Activated naive CD8-positive, alpha-beta T cell treated with anti-CD3 and anti-CD28 coated beads for 36 hours (primary cell): ENCODE data around the gene ALDOA. TPM values are rescaled to one million over a fixed set of nuclear protein-coding genes. Genes with fewer than 3 reads are reported as not detected.
"Not testable (repeated sequence)": the region's sequence is repeated elsewhere in the genome, so short reads cannot be mapped to it uniquely, and the experiment has no call there.

Experiments used
- DNase-seq: peaks from one replicate; pipeline ENCODE4 v3.0.0; 2021
- H3K27ac Mint-ChIP-seq: one replicate; pipeline ENCODE4 v1.8.0; 2022; ENCODE audit warnings: mild to moderate bottlenecking, moderate library complexity, mixed read lengths
- H3K27me3 Mint-ChIP-seq: one replicate; pipeline ENCODE4 v1.8.0; 2022; ENCODE audit warnings: mild to moderate bottlenecking, mixed read lengths
- H3K36me3 Mint-ChIP-seq: one replicate; pipeline ENCODE4 v1.8.0; 2021; ENCODE audit warnings: mild to moderate bottlenecking, mixed read lengths
- H3K4me1 Mint-ChIP-seq: one replicate; pipeline ENCODE4 v1.8.0; 2021; ENCODE audit warnings: mixed read lengths
- H3K4me3 Mint-ChIP-seq: one replicate; pipeline ENCODE4 v1.8.0; 2022; ENCODE audit warnings: mild to moderate bottlenecking, moderate library complexity, mixed read lengths
- H3K9me3 Mint-ChIP-seq: one replicate; pipeline ENCODE4 v1.8.0; 2022; ENCODE audit warnings: mixed read lengths
- total RNA-seq, 2 experiments: library from RNA; stranded (reverse); gene quantifications; one replicate each; pipeline ENCODE4 v1.2.3, GENCODE V29; 2021

The ALDOA gene
- total RNA-seq, 2 experiments from 2014 or later = 2,800 to 2,893 TPM

GRCh38 chr16:30030841-30031413, 34.6 kb upstream of the ALDOA start, which contains the start of gene TLCD3B:
TSS of gene TLCD3B (minus strand) at chr16:30031271. CDS start at chr16:30030527, 744 bp downstream.
- Mint-ChIP-seq H3K27me3 (peaks cover 79% of the 10 kb centered on the region), H3K4me1 (peaks cover 6% of the 10 kb centered on the region), H3K36me3 (no peaks in the 10 kb centered on the region), H3K27ac (no peak within 1 kb of the TSS), H3K4me3 (peak within 1 kb of the TSS; percentile 29), H3K9me3 (no peaks in the 10 kb centered on the region)
- DNase-seq = no peak

GRCh38 chr16:30031477-30031918, 34.1 kb upstream of the ALDOA start:
- Mint-ChIP-seq H3K9me3 (no peaks in the 10 kb centered on the region), H3K27ac (no peak overlapping the region), H3K27me3 (peaks cover 79% of the 10 kb centered on the region), H3K4me3 (no peak overlapping the region), H3K36me3 (no peaks in the 10 kb centered on the region), H3K4me1 (peaks cover 6% of the 10 kb centered on the region)
- no peak for DNase-seq

GRCh38 chr16:30032083-30032819, 33.3 kb upstream of the ALDOA start:
- Mint-ChIP-seq H3K27ac (no peak overlapping the region), H3K27me3 (peaks cover 74% of the 10 kb centered on the region), H3K9me3 (no peaks in the 10 kb centered on the region), H3K4me1 (peaks cover 6% of the 10 kb centered on the region), H3K4me3 (no peak overlapping the region), H3K36me3 (no peaks in the 10 kb centered on the region)
- peak; percentile 64 for DNase-seq

- DNase-seq = no peak
- H3K4me1 Mint-ChIP-seq = peaks cover 6% of the 10 kb centered on the region
- no peak overlapping the region for H3K4me3 Mint-ChIP-seq
- no peaks in the 10 kb centered on the region for H3K9me3 Mint-ChIP-seq
- no peak overlapping the region for H3K27ac Mint-ChIP-seq
- H3K36me3 Mint-ChIP-seq = no peaks in the 10 kb centered on the region
- H3K27me3 Mint-ChIP-seq = peaks cover 63% of the 10 kb centered on the region
These were observed 32.3 kb upstream of the ALDOA start for GRCh38 chr16:30033270-30033669.

- peaks cover 2% of the 10 kb centered on the region for H3K4me1 Mint-ChIP-seq
- no peak overlapping the region for H3K4me3 Mint-ChIP-seq
- H3K36me3 Mint-ChIP-seq = no peaks in the 10 kb centered on the region
- no peak for DNase-seq
- peaks cover 11% of the 10 kb centered on the region for H3K27me3 Mint-ChIP-seq
- H3K9me3 Mint-ChIP-seq = no peaks in the 10 kb centered on the region
- H3K27ac Mint-ChIP-seq = no peak overlapping the region
These were observed 25.3 kb upstream of the ALDOA start for GRCh38 chr16:30040221-30040620.

GRCh38 chr16:30040690-30041089, 24.9 kb upstream of the ALDOA start:
- DNase-seq, H3K36me3 Mint-ChIP-seq, H3K27me3 Mint-ChIP-seq, H3K9me3 Mint-ChIP-seq, H3K4me3 Mint-ChIP-seq, H3K27ac Mint-ChIP-seq, H3K4me1 Mint-ChIP-seq: not testable (repeated sequence)

- Mint-ChIP-seq H3K36me3 (no peaks in the 10 kb centered on the region), H3K27me3 (peaks cover 8% of the 10 kb centered on the region), H3K9me3 (no peaks in the 10 kb centered on the region), H3K4me1 (peaks cover 2% of the 10 kb centered on the region), H3K4me3 (no peak overlapping the region), H3K27ac (no peak overlapping the region)
- DNase-seq = no peak
These were observed 23.7 kb upstream of the ALDOA start for GRCh38 chr16:30041841-30042240.

GRCh38 chr16:30046178-30046577, 19.4 kb upstream of the ALDOA start:
- H3K27ac Mint-ChIP-seq = no peak overlapping the region
- H3K27me3 Mint-ChIP-seq = no peaks in the 10 kb centered on the region
- no peaks in the 10 kb centered on the region for H3K9me3 Mint-ChIP-seq
- no peak for DNase-seq
- no peak overlapping the region for H3K4me3 Mint-ChIP-seq
- H3K36me3 Mint-ChIP-seq = no peaks in the 10 kb centered on the region
- H3K4me1 Mint-ChIP-seq = no peaks in the 10 kb centered on the region

- H3K27me3 Mint-ChIP-seq = no peaks in the 10 kb centered on the region
- no peak overlapping the region for H3K27ac Mint-ChIP-seq
- no peak for DNase-seq
- peaks cover under 1% of the 10 kb centered on the region for H3K36me3 Mint-ChIP-seq
- peaks cover 2% of the 10 kb centered on the region for H3K4me1 Mint-ChIP-seq
- no peaks in the 10 kb centered on the region for H3K9me3 Mint-ChIP-seq
- H3K4me3 Mint-ChIP-seq = no peak overlapping the region
These were observed 19.0 kb upstream of the ALDOA start for GRCh38 chr16:30046588-30046987.

GRCh38 chr16:30049871-30050270, 15.7 kb upstream of the ALDOA start:
- Mint-ChIP-seq H3K4me3 (no peak overlapping the region), H3K4me1 (peaks cover 9% of the 10 kb centered on the region), H3K36me3 (peaks cover 1% of the 10 kb centered on the region), H3K27ac (no peak overlapping the region), H3K9me3 (no peaks in the 10 kb centered on the region), H3K27me3 (peaks cover 8% of the 10 kb centered on the region)
- no peak for DNase-seq

GRCh38 chr16:30051518-30051917, 14.0 kb upstream of the ALDOA start:
- DNase-seq = no peak
- Mint-ChIP-seq H3K36me3 (peaks cover 1% of the 10 kb centered on the region), H3K4me3 (peak overlapping the region; percentile 64), H3K27ac (no peak overlapping the region), H3K27me3 (peaks cover 8% of the 10 kb centered on the region), H3K9me3 (no peaks in the 10 kb centered on the region), H3K4me1 (peaks cover 15% of the 10 kb centered on the region)

GRCh38 chr16:30052671-30053372, 12.7 kb upstream of the ALDOA start:
- Mint-ChIP-seq H3K36me3 (peaks cover 1% of the 10 kb centered on the region), H3K4me1 (peaks cover 15% of the 10 kb centered on the region), H3K27ac (peak overlapping the region; percentile 74), H3K4me3 (peak overlapping the region; percentile 80), H3K9me3 (no peaks in the 10 kb centered on the region), H3K27me3 (peaks cover 8% of the 10 kb centered on the region)
- peak; percentile 92 for DNase-seq

- DNase-seq = no peak
- H3K4me3 Mint-ChIP-seq = peak overlapping the region; percentile 80
- peaks cover 8% of the 10 kb centered on the region for H3K27me3 Mint-ChIP-seq
- H3K4me1 Mint-ChIP-seq = peaks cover 15% of the 10 kb centered on the region
- peaks cover 1% of the 10 kb centered on the region for H3K36me3 Mint-ChIP-seq
- H3K9me3 Mint-ChIP-seq = no peaks in the 10 kb centered on the region
- H3K27ac Mint-ChIP-seq = no peak overlapping the region
These were observed 12.1 kb upstream of the ALDOA start for GRCh38 chr16:30053376-30054015.

GRCh38 chr16:30054451-30054850, 11.1 kb upstream of the ALDOA start:
- no peak overlapping the region for H3K27ac Mint-ChIP-seq
- H3K27me3 Mint-ChIP-seq = peaks cover 8% of the 10 kb centered on the region
- H3K4me1 Mint-ChIP-seq = peaks cover 15% of the 10 kb centered on the region
- no peak overlapping the region for H3K4me3 Mint-ChIP-seq
- H3K9me3 Mint-ChIP-seq = no peaks in the 10 kb centered on the region
- peaks cover 1% of the 10 kb centered on the region for H3K36me3 Mint-ChIP-seq
- no peak for DNase-seq

- Mint-ChIP-seq H3K4me3 (no peak overlapping the region), H3K27me3 (peaks cover 8% of the 10 kb centered on the region), H3K36me3 (peaks cover 1% of the 10 kb centered on the region), H3K27ac (no peak overlapping the region), H3K9me3 (no peaks in the 10 kb centered on the region), H3K4me1 (peaks cover 15% of the 10 kb centered on the region)
- peak; percentile 64 for DNase-seq
These were observed 10.5 kb upstream of the ALDOA start for GRCh38 chr16:30054959-30055553.
